GM18858 (cell line): Measurements from ENCODE around the gene NLRC3.
"Not testable (repeated sequence)": the region's sequence is repeated elsewhere in the genome, so short reads cannot be mapped to it uniquely, and the experiment has no call there.

ENCODE experiments used
- ATAC-seq: cut with Tn5 transposase; IDR thresholded peaks from one replicate; pipeline ENCODE4 v1.9.1; 2021; ENCODE audit not compliant: unreplicated experiment

The NLRC3 gene

GRCh38 chr16:3515897-3516296 is 61.3 kb downstream of the NLRC3 start:
- ATAC-seq: no peak

DNA sequence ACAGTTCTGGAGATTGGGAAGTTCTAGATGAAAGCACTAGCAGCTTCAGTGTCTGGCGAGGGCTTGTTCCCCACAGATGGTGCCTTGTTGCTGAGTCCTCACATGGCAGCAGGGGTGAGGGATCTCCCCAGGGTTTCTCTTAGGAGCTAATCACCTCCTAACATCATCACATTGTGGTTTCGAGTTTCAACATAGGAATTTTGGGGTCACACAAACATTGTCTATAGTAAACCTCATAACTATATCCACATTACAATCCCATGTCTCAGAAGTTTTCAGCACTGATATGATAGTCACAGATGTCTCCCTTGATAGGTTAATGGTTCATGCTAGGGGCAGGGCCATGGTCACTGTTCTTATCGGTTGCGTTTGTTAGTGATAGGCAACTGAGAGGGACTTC is 62.6 kb downstream of the NLRC3 start:
- no peak for ATAC-seq

DNA sequence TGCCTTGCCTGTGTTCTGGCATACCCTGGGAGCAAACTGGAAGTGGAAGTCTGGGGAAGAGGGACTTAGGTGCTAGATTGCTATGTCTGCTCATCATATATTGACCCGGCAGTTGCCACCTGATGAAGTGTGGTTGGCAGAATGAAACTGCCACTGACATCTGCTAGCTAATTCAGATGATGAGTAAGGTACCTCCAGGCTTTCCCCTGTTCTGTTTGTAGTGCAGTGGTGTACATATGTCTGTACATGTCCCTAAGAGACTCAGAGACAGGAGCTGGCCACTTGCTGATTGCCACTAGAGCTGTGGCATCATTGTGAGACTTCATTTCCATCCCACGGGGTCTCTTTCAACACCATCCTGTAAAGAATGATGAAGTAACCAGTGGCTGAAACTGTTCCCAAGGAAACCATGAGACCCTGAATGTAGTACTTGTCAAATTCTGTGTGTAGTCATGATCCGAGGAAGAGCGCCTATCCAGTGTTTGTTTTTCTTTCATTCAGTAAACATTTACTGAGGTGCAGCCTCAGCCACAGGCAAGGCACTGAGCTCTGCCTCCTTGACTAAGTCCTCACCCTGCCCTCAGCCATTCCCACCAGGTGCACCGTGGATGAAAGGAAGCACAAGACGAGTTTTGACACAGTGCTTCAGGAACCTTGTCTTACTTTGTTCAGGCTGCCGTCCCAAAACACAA is 63.2 kb downstream of the NLRC3 start:
- ATAC-seq: no peak

DNA sequence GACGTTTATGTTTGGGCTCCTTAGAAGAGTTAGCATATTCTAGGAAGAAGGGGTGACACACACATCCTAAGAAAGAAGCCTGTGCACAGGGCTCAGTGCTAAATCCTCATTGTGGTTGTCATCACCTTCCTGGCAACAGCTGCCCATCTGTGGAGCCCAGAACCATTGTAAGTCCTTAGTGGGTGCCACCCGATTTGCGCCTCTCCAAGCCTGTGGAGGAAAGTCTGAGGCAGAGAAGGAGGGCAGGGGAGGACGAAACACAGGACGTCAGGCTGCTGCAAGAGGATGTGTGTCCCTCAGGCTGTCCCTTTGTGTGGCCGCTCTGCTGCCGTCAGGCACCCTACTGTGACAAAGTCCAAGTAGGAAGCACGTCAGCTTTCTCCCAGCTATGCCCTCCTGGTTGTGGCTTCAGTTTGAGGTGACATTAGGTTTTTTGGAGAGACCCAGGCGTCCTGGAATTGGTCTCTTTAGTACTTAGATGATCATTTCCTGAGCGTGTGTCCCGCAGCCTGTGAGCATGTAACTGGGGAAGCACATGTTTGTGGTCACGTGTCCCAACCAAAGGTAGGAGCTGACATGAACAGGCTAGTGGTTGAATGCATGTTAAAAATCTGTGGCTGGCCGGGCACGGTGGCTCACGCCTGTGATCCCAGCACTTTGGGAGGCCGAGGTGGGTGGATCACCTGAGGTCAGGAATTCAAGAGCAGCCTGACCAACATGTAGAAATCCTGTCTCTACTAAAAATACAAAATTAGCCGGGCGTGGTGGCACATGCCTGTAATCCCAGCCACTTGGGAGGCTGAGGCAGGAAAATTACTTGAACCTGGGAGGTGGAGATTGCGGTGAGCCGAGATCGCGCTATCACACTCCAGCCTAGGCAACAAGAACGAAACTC is 65.7 kb downstream of the NLRC3 start:
- no peak for ATAC-seq

GRCh38 chr16:3510416-3510815 is 66.8 kb downstream of the NLRC3 start:
- ATAC-seq: no peak

DNA sequence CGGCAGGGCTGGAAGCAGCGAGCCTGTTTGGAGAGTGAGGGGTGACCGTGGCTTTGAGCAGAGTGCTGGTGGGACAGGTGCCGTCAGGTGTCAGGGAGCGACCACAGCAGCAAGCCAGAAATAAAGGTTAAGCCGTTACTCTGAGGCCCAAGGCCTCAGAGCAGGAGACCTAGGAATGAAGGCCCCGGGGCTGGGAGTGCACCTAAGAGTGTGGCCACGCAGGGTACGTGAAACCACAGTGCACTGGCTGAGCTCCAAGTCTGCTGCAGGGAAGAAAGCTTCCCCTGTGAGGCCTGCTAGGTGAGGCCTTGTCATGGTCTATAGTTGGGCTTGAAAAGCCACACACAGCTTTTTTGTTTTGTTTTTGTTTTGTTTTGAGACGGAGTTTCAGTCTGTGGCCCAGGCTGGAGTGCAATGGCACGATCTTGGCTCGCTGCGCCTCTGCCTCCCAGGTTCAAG is 67.7 kb downstream of the NLRC3 start:
- no peak for ATAC-seq

GRCh38 chr16:3508736-3509135 is 68.5 kb downstream of the NLRC3 start:
- ATAC-seq: no peak

- ATAC-seq: no peak
Measured at GRCh38 chr16:3503523-3503922, 73.7 kb downstream of the NLRC3 start.

DNA sequence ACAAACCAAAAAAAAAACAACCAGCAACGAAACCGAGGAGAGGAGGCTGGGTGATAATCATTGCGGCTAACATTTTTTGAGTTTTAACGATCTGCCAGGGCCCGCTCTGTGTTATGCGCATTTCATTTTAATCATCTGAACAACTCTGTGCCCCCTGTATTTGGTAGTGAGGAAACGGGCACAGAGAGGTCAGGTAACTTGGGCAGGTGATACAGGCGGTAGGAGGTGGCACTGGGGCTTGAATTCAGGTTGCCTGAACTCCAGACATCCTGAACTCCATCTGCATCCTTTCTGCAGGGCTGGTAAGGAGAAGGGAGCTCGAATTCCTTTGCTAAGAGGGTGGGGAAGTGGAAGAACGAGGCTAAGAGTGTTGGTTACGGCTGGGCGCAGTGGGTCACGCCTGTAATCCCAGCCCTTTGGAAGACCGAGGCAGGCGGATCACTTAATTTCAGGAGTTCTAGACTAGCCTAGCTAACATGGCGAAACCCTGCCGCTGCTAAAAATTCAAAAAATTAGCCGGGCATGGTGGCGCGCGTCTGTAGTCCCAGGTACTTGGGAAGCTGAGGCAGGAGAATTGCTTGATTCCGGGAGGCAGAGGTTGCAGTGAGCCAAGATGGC is 75.3 kb downstream of the NLRC3 start:
- no peak for ATAC-seq

DNA sequence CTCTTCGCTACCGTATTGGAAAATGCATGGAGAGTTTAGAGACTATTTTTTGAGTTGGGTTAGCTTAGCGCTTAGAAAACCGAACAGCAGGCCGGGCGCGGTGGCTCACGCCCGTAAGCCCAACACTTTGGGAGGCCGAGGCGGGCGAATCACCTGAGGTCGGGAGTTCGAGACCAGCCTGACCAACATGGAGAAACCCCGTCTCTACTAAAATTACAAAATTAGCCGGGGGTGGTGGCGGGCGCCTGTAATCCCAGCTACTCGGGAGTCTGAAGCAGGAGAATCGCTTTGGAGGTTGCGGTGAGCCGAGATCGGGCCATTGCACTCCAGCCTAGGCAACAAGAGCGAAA is 75.8 kb downstream of the NLRC3 start:
- ATAC-seq: not testable (repeated sequence)

DNA sequence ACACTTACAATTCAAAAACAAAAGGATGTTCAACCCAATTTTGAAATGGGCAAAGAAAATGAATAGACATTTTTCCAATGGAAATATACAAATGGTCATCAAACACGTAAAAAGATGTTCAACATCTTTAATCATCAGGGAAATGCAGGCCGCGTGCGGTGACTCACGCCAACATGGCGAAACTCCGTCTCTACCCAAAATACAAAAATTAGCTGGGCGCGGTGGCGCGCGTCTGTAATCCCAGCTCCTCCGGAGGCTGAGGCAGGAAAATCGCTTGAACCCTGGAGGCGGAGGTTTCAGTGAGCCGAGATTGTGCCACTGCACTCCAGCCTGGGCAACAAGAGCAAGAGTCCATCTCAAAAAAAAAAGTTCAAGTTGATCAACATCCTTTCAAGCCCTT is 78.2 kb downstream of the NLRC3 start:
- ATAC-seq: no peak

DNA sequence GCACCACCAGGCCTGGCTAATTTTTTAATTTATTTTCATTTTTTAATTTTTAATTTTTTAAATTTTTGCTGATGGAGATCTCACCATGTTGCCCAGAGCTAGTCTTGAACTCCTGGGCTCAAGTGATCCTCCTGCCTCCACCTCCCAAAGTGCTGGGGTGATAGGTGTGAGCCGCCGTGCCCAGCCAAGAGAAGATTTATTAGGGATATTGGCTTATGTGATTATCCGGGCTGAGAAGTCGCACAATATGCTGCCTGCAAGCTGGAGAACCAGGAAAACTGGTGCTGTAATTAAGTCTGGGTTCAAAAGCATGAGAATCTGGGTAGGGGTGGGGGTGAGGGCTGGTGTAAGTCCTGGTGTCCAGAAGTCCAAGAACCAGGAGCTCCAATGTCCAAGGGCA is 79.4 kb downstream of the NLRC3 start:
- no peak for ATAC-seq

GRCh38 chr16:3496386-3496785 is 80.8 kb downstream of the NLRC3 start:
- no peak for ATAC-seq

DNA sequence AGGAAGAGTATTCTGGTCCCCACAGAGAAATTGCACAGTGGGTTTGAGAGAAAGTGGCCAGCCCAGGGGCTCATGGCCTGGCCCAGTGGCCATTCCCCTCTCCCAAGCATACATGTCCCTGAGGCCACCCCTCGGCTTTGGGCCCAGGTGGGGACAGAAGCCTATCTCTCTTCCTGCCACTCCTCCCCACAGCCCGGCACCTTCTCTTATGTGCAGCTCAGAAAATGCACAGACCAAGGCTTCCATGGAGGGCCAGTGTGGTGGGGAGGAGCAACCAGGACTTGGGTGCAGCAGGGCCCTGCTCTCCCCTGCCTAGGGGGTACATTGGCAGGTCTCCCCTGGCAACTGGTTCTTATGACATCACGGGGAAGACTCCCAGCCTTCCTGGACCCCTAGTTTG is 82.0 kb downstream of the NLRC3 start, which contains the start of gene C16orf90:
TSS of gene C16orf90 (minus strand) at position 314 of the 400 bp plus-strand sequence. CDS start at position 246, 68 bp downstream.
- ATAC-seq: no peak

- no peak for ATAC-seq
Measured at GRCh38 chr16:3494386-3494973, 82.7 kb downstream of the NLRC3 start.

DNA sequence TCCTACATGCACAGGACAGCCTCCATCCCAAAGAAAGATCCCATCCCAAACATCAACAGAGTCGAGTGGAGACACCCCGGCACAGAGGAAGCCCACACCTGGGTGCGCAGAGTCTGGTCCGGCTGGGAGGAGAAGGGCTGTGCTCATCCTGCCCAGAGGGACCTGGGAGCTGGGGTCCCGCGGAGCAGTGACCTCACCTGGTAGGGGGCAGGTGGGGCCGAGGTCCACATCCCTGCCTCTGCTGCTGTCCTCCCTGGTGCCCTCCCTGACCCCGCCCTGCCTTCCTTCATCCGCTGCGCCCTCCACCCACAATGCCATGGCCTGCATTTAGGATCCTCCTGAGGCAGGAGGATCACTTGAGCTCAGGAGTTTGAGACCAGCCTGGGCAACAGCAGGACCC is 84.8 kb downstream of the NLRC3 start:
- no peak for ATAC-seq

GRCh38 chr16:3490911-3491629 is 86.1 kb downstream of the NLRC3 start:
- ATAC-seq: no peak
